ENCODE results near the gene TEAD3. TPM values are rescaled to one million over a fixed set of nuclear protein-coding genes. Genes with fewer than 3 reads are reported as not detected.
"Not testable (repeated sequence)": the region's sequence is repeated elsewhere in the genome, so short reads cannot be mapped to it uniquely, and the experiment has no call there.

TEAD3 gene
- polyA plus RNA-seq, 1 donor from 2014 or later = 0.10 TPM

DNA sequence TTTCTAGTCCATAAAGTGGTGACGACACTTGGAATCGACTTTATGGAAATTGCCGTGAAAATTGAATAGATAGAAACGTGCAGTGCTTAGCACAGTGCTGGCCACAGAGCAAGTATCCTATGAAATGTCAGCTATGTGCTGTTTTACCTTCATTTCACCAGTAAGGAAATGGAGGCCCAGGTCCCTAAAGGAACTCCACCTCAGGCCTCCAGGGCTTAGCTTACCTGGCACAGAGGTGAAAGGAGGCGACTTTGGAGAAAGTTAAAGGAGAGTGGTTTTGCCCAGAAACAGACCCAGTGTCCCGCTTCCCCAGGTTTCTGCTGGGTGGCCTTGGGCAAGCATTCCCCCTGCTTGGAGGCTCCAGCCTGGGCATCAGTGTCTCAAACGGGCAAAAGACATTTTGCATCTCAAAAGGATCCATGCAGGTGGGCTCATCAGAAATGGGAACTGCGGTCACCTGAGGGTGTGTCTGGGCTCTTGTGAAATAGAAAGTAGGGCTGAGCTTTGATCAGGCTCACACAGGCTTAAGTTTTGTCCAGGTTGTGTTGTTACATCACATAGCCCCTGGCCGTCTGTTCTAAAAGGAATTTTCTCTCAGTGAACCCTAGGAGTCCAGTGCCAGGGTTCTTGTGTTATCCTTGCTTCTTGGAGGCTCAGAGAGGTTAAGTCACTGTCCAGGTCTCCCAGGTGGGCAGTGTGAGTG, 22.6 kb upstream of the TEAD3 start:
- Histone ChIP-seq H3K4me3 (ENCODE audit: low read length) (no peak overlapping the region), H3K9ac (ENCODE audit: low read length) (no peak overlapping the region), H3K27me3 (ENCODE audit: insufficient read depth, low read depth, low read length) (no peaks in the 10 kb centered on the region), H3F3A (ENCODE audit: insufficient read depth, low read length, poor library complexity, severe bottlenecking) (no peaks in the 10 kb centered on the region), H4K20me1 (ENCODE audit: insufficient read depth) (no peaks in the 10 kb centered on the region), H3K9me2 (ENCODE audit: insufficient read depth, low read length) (no peaks in the 10 kb centered on the region), H3K36me3 (ENCODE audit: insufficient read depth, low read length) (no peaks in the 10 kb centered on the region), H3K9me3 (ENCODE audit: low read length) (no peaks in the 10 kb centered on the region), H2AFZ (ENCODE audit: low read depth, low read length) (no peak overlapping the region), H3K27ac (ENCODE audit: low read length) (no peak overlapping the region), H3K4me2 (ENCODE audit: low read length) (no peak overlapping the region), H3K79me2 (replicated peaks; ENCODE audit: insufficient read depth, low read length) (no peaks in the 10 kb centered on the region)
- TF ChIP-seq MXI1 (conservative IDR thresholded peaks at IDR 0.05; ENCODE audit: poor library complexity, severe bottlenecking) (no peak), TAF1 (IDR thresholded peaks at IDR 0.05; ENCODE audit: low read depth) (no peak), RAD21 (conservative IDR thresholded peaks at IDR 0.05) (no peak), SMC3 (conservative IDR thresholded peaks at IDR 0.05; ENCODE audit: poor library complexity) (no peak)

DNA sequence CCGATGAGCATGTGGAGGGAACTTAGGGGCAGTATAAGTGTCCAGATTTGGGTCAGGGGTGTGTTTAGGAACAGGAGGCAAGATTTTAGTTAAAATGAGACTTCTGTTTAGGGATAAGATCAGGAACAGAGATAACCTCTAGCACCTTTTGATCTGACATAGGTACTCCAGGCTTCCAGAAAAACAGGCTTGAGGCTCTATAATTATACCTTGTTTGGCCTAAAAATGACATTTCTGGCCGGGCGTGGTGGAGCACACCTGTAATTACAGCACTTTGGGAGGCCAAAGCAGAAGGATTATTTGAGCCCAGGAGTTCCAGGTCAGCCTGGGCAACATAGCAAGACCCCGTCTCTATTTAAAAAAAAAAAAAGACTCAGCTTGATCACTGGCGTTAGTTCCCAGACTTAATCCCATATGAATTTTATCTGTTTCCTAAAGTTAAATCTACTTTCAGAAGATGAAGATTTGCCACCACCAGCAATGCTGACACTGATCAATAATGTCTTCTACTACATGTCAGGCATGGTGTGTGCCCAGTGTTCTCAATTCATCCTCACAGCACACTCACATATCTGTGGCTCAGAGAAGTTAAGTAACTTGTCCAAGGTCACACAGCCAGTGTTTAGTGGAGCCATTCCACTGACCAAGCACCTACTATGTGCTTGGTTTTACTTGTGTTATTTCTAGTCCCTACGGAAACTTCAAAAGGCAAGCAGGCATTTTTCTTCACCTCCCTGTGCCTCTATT, 21.9 kb upstream of the TEAD3 start:
- H4K20me1 ChIP-seq (ENCODE audit: insufficient read depth) = no peaks in the 10 kb centered on the region
- H3K4me3 ChIP-seq (ENCODE audit: low read length) = no peak overlapping the region
- H3K27me3 ChIP-seq (ENCODE audit: insufficient read depth, low read depth, low read length) = no peaks in the 10 kb centered on the region
- H3K27ac ChIP-seq (ENCODE audit: low read length) = no peak overlapping the region
- TF ChIP-seq, protein P1, sequence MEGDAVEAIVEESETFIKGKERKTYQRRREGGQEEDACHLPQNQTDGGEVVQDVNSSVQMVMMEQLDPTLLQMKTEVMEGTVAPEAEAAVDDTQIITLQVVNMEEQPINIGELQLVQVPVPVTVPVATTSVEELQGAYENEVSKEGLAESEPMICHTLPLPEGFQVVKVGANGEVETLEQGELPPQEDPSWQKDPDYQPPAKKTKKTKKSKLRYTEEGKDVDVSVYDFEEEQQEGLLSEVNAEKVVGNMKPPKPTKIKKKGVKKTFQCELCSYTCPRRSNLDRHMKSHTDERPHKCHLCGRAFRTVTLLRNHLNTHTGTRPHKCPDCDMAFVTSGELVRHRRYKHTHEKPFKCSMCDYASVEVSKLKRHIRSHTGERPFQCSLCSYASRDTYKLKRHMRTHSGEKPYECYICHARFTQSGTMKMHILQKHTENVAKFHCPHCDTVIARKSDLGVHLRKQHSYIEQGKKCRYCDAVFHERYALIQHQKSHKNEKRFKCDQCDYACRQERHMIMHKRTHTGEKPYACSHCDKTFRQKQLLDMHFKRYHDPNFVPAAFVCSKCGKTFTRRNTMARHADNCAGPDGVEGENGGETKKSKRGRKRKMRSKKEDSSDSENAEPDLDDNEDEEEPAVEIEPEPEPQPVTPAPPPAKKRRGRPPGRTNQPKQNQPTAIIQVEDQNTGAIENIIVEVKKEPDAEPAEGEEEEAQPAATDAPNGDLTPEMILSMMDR (IDR thresholded peaks at IDR 0.05; ENCODE audit: poor library complexity, severe bottlenecking) = no peak
- TF ChIP-seq SMC3 (conservative IDR thresholded peaks at IDR 0.05; ENCODE audit: poor library complexity) (no peak), EP300 (conservative IDR thresholded peaks at IDR 0.05; ENCODE audit: poor library complexity, severe bottlenecking) (no peak), TAF1 (IDR thresholded peaks at IDR 0.05; ENCODE audit: low read depth) (no peak), POLR2AphosphoS5 (IDR thresholded peaks at IDR 0.05) (no peak), RAD21 (conservative IDR thresholded peaks at IDR 0.05) (no peak), EZH2 (IDR thresholded peaks at IDR 0.05; ENCODE audit: borderline replicate concordance, insufficient read depth, low read length, poor library complexity, severe bottlenecking) (no peak), MXI1 (conservative IDR thresholded peaks at IDR 0.05; ENCODE audit: poor library complexity, severe bottlenecking) (no peak)
- TF ChIP-seq, protein P2, sequence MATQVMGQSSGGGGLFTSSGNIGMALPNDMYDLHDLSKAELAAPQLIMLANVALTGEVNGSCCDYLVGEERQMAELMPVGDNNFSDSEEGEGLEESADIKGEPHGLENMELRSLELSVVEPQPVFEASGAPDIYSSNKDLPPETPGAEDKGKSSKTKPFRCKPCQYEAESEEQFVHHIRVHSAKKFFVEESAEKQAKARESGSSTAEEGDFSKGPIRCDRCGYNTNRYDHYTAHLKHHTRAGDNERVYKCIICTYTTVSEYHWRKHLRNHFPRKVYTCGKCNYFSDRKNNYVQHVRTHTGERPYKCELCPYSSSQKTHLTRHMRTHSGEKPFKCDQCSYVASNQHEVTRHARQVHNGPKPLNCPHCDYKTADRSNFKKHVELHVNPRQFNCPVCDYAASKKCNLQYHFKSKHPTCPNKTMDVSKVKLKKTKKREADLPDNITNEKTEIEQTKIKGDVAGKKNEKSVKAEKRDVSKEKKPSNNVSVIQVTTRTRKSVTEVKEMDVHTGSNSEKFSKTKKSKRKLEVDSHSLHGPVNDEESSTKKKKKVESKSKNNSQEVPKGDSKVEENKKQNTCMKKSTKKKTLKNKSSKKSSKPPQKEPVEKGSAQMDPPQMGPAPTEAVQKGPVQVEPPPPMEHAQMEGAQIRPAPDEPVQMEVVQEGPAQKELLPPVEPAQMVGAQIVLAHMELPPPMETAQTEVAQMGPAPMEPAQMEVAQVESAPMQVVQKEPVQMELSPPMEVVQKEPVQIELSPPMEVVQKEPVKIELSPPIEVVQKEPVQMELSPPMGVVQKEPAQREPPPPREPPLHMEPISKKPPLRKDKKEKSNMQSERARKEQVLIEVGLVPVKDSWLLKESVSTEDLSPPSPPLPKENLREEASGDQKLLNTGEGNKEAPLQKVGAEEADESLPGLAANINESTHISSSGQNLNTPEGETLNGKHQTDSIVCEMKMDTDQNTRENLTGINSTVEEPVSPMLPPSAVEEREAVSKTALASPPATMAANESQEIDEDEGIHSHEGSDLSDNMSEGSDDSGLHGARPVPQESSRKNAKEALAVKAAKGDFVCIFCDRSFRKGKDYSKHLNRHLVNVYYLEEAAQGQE (IDR thresholded peaks at IDR 0.05; ENCODE audit: borderline replicate concordance) = no peak
- H2AFZ ChIP-seq (ENCODE audit: low read depth, low read length) = no peak overlapping the region
- no peaks in the 10 kb centered on the region for H3K36me3 ChIP-seq (ENCODE audit: insufficient read depth, low read length)
- no peaks in the 10 kb centered on the region for H3K79me2 ChIP-seq (replicated peaks; ENCODE audit: insufficient read depth, low read length)
- H3K9ac ChIP-seq (ENCODE audit: low read length) = no peak overlapping the region
- no peaks in the 10 kb centered on the region for H3F3A ChIP-seq (ENCODE audit: insufficient read depth, low read length, poor library complexity, severe bottlenecking)
- H3K4me2 ChIP-seq (ENCODE audit: low read length) = no peak overlapping the region
- no peaks in the 10 kb centered on the region for H3K9me3 ChIP-seq (ENCODE audit: low read length)
- no peaks in the 10 kb centered on the region for H3K9me2 ChIP-seq (ENCODE audit: insufficient read depth, low read length)

DNA sequence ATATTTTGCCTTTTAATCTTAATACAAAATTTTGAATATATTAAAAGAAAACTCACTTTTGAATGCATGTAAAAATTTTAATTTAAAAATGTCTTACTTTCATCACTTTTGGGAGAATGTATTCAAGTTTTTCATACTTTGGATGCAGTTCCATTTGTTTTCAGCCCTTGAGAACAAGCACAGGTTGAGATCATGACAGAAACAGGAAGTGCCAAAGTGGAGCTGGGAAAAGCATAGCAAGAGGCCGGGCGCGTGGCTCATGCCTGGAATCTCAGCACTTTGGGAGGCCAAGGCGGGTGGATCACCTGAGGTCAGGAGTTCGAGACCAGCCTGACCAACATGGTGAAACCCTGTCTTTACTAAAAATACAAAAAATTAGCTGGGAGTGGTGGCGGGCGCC, 21.1 kb upstream of the TEAD3 start:
- H3K9me2 ChIP-seq (ENCODE audit: insufficient read depth, low read length) = not testable (repeated sequence)

More for the DNA sequence above, 21.1 kb upstream of the TEAD3 start:
- H3K36me3 ChIP-seq (ENCODE audit: insufficient read depth, low read length); H3K4me2 ChIP-seq (ENCODE audit: low read length); H4K20me1 ChIP-seq (ENCODE audit: insufficient read depth); H3K27me3 ChIP-seq (ENCODE audit: insufficient read depth, low read depth, low read length); H2AFZ ChIP-seq (ENCODE audit: low read depth, low read length); H3K4me3 ChIP-seq (ENCODE audit: low read length); H3F3A ChIP-seq (ENCODE audit: insufficient read depth, low read length, poor library complexity, severe bottlenecking); H3K9ac ChIP-seq (ENCODE audit: low read length); H3K9me3 ChIP-seq (ENCODE audit: low read length); H3K27ac ChIP-seq (ENCODE audit: low read length); H3K79me2 ChIP-seq (replicated peaks; ENCODE audit: insufficient read depth, low read length): not testable (repeated sequence)

Data from neural cell (in vitro differentiated cells).